ENCODE results near the gene RCAN2. TPM values are rescaled to one million over a fixed set of nuclear protein-coding genes. Genes with fewer than 3 reads are reported as not detected.

Gene RCAN2
- total and polyA plus RNA-seq, 2 experiments from 2014 or later = 6.0 to 9.3 TPM

DNA sequence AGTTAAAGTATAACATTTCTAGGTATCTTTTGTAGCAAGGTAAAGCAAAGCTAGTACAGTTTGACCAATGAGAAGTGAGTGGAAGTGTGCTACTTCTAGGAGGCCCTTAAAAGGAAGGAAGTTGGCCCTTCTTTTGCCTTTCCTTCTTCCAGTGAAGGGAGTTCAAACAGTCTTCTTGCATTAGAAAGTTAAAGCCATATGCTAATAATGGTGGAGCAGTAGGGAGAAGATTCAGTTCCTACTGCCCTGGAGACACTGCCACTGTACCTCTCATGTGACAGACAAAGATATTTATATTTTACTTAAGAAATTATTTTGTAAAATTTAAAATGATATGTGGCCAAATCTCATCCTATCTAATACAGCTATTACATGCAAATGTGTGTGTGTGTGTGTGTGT, 26.0 kb upstream of the RCAN2 start (continued):
- TF ChIP-seq, protein P1, sequence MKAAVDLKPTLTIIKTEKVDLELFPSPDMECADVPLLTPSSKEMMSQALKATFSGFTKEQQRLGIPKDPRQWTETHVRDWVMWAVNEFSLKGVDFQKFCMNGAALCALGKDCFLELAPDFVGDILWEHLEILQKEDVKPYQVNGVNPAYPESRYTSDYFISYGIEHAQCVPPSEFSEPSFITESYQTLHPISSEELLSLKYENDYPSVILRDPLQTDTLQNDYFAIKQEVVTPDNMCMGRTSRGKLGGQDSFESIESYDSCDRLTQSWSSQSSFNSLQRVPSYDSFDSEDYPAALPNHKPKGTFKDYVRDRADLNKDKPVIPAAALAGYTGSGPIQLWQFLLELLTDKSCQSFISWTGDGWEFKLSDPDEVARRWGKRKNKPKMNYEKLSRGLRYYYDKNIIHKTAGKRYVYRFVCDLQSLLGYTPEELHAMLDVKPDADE (IDR thresholded peaks at IDR 0.05) = no peak
- no peak for TF ChIP-seq EZH2phosphoT487 (IDR thresholded peaks at IDR 0.05; ENCODE audit: unreplicated experiment)

GRCh38 chr6:46513533-46513932, 22.3 kb upstream of the RCAN2 start:
- Histone ChIP-seq H3K4me1 (ENCODE audit: insufficient read depth) (no peaks in the 10 kb centered on the region), H3K27ac (ENCODE audit: low read depth) (no peak overlapping the region), H4K20me1 (replicated peaks; ENCODE audit: insufficient read depth) (no peaks in the 10 kb centered on the region), H3K27me3 (ENCODE audit: insufficient read depth) (no peaks in the 10 kb centered on the region), H3K4me3 (no peak overlapping the region), H3K9me2 (ENCODE audit: insufficient read depth) (no peaks in the 10 kb centered on the region), H3K79me2 (replicated peaks; ENCODE audit: insufficient read depth) (no peaks in the 10 kb centered on the region), H3F3A (replicated peaks; ENCODE audit: low read depth) (no peaks in the 10 kb centered on the region), H3K36me3 (ENCODE audit: insufficient read depth) (no peaks in the 10 kb centered on the region), H2AFZ (no peak overlapping the region), H3K4me2 (no peak overlapping the region)
- Mint-ChIP-seq H3K4me1 (no peaks in the 10 kb centered on the region), H3K4me3 (no peak overlapping the region), H3K9me3 (no peaks in the 10 kb centered on the region), H3K36me3 (ENCODE audit: low read depth) (no peaks in the 10 kb centered on the region), H3K27me3 (ENCODE audit: insufficient read depth, low read depth, poor library complexity) (no peaks in the 10 kb centered on the region), H3K27ac (no peak overlapping the region)
- no peak for DNase-seq (ENCODE audit: low spot score)
- TF ChIP-seq, protein P1 (IDR thresholded peaks at IDR 0.05) = no peak
- no peak for TF ChIP-seq STAT1 (IDR thresholded peaks at IDR 0.05; ENCODE audit: unreplicated experiment)
- no peak for TF ChIP-seq EZH2 (IDR thresholded peaks at IDR 0.05; ENCODE audit: low read depth, unreplicated experiment)
- no peak for TF ChIP-seq POLR2AphosphoS5 (IDR thresholded peaks at IDR 0.05; ENCODE audit: low read depth)
- TF ChIP-seq ZNF114 (CRISPR knock-in tag; IDR thresholded peaks at IDR 0.05) = no peak
- no peak for TF ChIP-seq NANOG (IDR thresholded peaks at IDR 0.05; ENCODE audit: borderline replicate concordance)
- no peak for TF ChIP-seq ZNF331 (CRISPR knock-in tag; IDR thresholded peaks at IDR 0.05; ENCODE audit: low read depth)
- TF ChIP-seq JUNB (IDR thresholded peaks at IDR 0.05; ENCODE audit: unreplicated experiment) = no peak
- TF ChIP-seq, protein P2, sequence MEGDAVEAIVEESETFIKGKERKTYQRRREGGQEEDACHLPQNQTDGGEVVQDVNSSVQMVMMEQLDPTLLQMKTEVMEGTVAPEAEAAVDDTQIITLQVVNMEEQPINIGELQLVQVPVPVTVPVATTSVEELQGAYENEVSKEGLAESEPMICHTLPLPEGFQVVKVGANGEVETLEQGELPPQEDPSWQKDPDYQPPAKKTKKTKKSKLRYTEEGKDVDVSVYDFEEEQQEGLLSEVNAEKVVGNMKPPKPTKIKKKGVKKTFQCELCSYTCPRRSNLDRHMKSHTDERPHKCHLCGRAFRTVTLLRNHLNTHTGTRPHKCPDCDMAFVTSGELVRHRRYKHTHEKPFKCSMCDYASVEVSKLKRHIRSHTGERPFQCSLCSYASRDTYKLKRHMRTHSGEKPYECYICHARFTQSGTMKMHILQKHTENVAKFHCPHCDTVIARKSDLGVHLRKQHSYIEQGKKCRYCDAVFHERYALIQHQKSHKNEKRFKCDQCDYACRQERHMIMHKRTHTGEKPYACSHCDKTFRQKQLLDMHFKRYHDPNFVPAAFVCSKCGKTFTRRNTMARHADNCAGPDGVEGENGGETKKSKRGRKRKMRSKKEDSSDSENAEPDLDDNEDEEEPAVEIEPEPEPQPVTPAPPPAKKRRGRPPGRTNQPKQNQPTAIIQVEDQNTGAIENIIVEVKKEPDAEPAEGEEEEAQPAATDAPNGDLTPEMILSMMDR (conservative IDR thresholded peaks at IDR 0.05; ENCODE audit: low read depth in 2 of 2) = no peak
- TF ChIP-seq, protein P3, sequence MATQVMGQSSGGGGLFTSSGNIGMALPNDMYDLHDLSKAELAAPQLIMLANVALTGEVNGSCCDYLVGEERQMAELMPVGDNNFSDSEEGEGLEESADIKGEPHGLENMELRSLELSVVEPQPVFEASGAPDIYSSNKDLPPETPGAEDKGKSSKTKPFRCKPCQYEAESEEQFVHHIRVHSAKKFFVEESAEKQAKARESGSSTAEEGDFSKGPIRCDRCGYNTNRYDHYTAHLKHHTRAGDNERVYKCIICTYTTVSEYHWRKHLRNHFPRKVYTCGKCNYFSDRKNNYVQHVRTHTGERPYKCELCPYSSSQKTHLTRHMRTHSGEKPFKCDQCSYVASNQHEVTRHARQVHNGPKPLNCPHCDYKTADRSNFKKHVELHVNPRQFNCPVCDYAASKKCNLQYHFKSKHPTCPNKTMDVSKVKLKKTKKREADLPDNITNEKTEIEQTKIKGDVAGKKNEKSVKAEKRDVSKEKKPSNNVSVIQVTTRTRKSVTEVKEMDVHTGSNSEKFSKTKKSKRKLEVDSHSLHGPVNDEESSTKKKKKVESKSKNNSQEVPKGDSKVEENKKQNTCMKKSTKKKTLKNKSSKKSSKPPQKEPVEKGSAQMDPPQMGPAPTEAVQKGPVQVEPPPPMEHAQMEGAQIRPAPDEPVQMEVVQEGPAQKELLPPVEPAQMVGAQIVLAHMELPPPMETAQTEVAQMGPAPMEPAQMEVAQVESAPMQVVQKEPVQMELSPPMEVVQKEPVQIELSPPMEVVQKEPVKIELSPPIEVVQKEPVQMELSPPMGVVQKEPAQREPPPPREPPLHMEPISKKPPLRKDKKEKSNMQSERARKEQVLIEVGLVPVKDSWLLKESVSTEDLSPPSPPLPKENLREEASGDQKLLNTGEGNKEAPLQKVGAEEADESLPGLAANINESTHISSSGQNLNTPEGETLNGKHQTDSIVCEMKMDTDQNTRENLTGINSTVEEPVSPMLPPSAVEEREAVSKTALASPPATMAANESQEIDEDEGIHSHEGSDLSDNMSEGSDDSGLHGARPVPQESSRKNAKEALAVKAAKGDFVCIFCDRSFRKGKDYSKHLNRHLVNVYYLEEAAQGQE (IDR thresholded peaks at IDR 0.05; ENCODE audit: unreplicated experiment) = no peak
- ATAC-seq = no peak
